Coronary artery (tissue), 2 donors: Measurements from ENCODE around the gene SEPTIN2.
A peak's percentile ranks its signal among the peaks of the same experiment; 100 is the strongest.
"Not testable (repeated sequence)": the region's sequence is repeated elsewhere in the genome, so short reads cannot be mapped to it uniquely, and the experiment has no call there.

ENCODE experiments used
- DNase-seq: peaks from one replicate; pipeline ENCODE4 v3.0.0-alpha.2; 2017; ENCODE audit warnings: low spot score
- H3K27ac ChIP-seq, 2 donors: fragments of 200-600 bp; sonication (generic); one replicate each; pipeline ENCODE4 v1.5.1; 2016 to 2019
- H3K4me3 ChIP-seq: fragments of 200-600 bp; sonication (generic); 2 replicates; pipeline ENCODE4 v1.5.1; 2016; ENCODE audit warnings: mild to moderate bottlenecking, moderate library complexity
- CTCF ChIP-seq: fragments of 200-600 bp; sonication (generic); IDR thresholded peaks from one replicate; pipeline ENCODE4 v1.5.1; 2019; ENCODE audit warnings: antibody characterized with exemption

SEPTIN2 gene

GRCh38 chr2:241315093-241315878, 439 bp upstream of the SEPTIN2 start, which contains the start of gene HDLBP:
Gene HDLBP (minus strand): TSS chr2:241315672. CDS start chr2:241266869, 48,803 bp downstream.
- H3K4me3 ChIP-seq = peak within 1 kb of the TSS; percentile 86
- TF ChIP-seq CTCF = no peak

DNA sequence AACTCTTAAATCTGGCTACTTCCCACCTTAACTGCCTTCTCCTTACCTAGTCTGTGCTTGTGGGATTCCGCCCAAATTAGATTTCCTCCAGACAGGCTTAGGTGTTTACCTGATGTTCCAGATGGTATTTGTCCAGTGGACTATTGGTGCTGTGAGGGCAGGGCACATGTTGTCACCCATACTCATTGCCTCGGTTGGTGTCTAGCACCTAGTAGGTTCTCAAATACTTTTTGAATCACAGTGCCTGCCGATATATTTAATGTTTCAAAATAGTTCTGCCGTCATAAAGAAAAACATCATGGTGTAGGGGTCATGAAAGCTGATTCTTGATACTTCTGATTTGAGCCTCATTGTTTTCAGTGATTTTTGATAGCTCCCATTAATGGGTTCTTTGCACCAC, 1.1 kb downstream of the SEPTIN2 start:
- no peak for DNase-seq
- Histone ChIP-seq H3K4me3 (peak overlapping the region; percentile 86), H3K27ac (peak overlapping the region; percentile 90 to 96)
- no peak for TF ChIP-seq CTCF

More at GRCh38 chr2:241315093-241315878, 439 bp upstream of the SEPTIN2 start, which contains the start of gene HDLBP:
- peak within 1 kb of the TSS; percentile 90 to 96 for H3K27ac ChIP-seq
- peak; percentile 100 for DNase-seq

DNA sequence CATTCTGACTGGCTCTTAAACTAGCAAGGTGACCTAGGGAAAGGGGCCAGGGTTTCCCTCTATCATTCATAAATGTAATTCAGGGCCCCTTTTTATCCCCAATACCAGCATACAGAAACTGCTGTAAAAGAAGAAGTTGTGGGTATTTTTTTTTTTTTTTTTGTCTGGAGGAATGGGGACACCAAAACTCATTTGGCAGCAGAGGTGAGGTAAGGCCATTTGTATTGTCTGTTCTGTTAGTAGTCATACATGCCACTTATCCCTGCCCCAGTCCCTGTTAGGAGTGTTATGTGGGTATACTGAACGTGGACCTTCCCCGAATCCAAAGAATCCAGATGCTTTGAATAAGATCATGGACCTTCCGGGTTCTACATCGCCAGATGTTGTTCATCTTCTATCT, 1.7 kb downstream of the SEPTIN2 start:
- Histone ChIP-seq H3K4me3 (peak overlapping the region; percentile 86), H3K27ac (peak overlapping the region; percentile 90 to 96)

DNA sequence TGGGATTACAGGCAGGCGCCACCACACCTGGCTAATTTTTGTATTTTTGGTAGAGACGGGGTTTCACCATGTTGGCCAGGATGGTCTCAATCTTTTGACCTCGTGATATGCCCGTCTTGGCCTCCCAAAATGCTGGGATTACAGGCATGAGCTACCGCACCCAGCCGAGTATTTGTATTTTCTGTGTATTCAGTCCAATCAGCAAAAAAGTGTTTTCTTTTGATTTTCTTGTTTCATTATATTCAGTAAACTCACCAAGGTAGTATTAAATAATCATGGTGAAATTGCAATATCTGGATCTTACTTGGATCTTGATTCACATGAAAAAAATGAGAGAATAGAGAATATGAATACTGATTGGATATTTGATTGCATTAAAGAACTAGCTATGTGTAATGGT, 3.1 kb downstream of the SEPTIN2 start:
- not testable (repeated sequence) for H3K27ac ChIP-seq

More for the DNA sequence above, 1.7 kb downstream of the SEPTIN2 start:
- DNase-seq = no peak
- TF ChIP-seq CTCF = no peak

DNA sequence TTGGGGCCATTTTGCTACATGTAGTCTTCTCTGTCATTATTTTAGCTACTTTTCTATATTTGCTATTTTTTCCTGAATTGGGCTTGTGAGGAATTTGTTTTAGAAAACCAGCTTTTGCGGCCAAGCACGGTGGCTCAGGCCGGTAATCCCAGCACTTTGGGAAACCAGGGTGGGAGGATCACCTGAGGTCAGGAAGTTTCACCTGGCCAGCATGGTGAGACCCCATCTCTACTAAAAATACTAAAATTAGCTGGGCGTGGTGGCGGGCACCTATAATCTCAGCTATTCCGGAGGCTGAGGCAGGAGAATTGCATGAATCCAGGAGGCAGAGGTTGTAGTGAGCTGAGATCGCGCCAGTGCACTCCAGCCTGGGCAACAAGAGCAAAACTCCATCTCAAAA, 4.7 kb downstream of the SEPTIN2 start:
- DNase-seq = no peak
- Histone ChIP-seq H3K4me3 (peak overlapping the region; percentile 6), H3K27ac (no peak overlapping the region)
- no peak for TF ChIP-seq CTCF

More for the DNA sequence above, 3.1 kb downstream of the SEPTIN2 start:
- DNase-seq, H3K4me3 ChIP-seq: not testable (repeated sequence)

- TF ChIP-seq CTCF = no peak
- H3K4me3 ChIP-seq = no peak overlapping the region
- no peak overlapping the region for H3K27ac ChIP-seq
- DNase-seq = no peak
Measured at GRCh38 chr2:241321033-241321432, 5.3 kb downstream of the SEPTIN2 start.

GRCh38 chr2:241321886-241322285, 6.2 kb downstream of the SEPTIN2 start:
- no peak overlapping the region for H3K27ac ChIP-seq
- DNase-seq = no peak
- no peak overlapping the region for H3K4me3 ChIP-seq
- TF ChIP-seq CTCF = no peak
